Measurements from ENCODE around the gene FRK.
"Not testable (repeated sequence)": the region's sequence is repeated elsewhere in the genome, so short reads cannot be mapped to it uniquely, and the experiment has no call there.

FRK gene, protein sequence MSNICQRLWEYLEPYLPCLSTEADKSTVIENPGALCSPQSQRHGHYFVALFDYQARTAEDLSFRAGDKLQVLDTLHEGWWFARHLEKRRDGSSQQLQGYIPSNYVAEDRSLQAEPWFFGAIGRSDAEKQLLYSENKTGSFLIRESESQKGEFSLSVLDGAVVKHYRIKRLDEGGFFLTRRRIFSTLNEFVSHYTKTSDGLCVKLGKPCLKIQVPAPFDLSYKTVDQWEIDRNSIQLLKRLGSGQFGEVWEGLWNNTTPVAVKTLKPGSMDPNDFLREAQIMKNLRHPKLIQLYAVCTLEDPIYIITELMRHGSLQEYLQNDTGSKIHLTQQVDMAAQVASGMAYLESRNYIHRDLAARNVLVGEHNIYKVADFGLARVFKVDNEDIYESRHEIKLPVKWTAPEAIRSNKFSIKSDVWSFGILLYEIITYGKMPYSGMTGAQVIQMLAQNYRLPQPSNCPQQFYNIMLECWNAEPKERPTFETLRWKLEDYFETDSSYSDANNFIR

DNA sequence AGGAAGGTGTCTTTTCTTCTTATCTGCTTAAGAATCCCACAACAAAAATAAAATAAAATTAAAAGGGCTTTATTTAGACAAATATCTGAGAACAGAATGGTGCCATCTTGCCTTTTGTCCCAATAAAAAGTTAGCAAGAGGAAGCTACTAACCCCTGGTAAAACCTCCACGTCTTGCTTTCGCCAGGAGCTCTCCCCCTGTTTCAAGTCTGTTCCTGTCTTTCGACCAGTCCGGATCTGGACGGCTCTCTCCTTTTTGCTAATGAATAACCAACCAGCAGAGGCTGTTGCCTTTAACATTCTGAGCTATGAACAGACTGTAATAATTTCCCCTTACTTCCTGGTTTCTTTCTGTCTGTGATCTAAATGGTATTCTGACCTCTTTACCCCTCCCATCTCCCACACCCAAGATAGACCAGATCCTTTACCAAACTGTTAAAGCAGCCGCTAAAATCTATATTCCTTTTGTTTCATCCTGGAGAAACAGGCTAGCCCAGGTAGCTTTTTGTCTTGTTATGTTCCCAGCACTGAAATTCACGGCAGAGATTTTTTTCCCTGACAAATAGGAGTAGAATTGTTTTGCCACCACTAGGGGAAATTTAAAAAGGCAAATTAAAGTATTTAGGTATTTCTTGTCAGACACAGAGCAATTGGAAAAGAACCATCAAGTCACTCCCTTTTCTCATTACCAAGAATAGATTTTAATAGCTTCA is at the start of gene FRK:
FRK (minus strand) TSS at position 320 of the 712 bp plus-strand sequence. CDS start 580 bp downstream, outside the sequence.
- no peak for DNase-seq (ENCODE audit: low read depth in 2 of 2, low spot score in 1 of 2)

DNA sequence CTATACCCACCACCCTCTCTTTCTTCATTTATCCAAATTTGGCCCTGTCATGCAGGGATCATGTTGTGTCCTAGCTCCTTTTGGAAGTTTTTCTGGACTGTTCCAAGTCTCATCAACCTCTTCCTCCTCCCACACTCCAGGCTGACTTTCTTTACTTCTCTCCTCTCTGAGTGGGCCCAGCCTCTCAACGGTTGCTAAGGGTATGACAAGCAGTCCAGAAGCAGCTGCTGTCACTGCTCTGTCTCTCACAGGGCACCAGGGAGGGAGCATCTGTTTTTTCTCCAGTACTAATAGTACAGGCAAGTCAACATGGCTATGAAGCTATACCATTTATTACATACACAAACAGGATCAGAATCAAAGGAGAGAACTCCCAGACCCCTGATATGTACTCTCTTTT is 48.1 kb upstream of the FRK start:
- DNase-seq (ENCODE audit: low read depth in 2 of 2, low spot score in 1 of 2), result no peak

- DNase-seq (ENCODE audit: low read depth in 2 of 2, low spot score in 1 of 2), result no peak
Observed at GRCh38 chr6:116106146-116106545, 45.5 kb upstream of the FRK start.

- no peak for DNase-seq (ENCODE audit: low read depth in 2 of 2, low spot score in 1 of 2)
Observed at GRCh38 chr6:116105247-116105646, 44.6 kb upstream of the FRK start.

DNA sequence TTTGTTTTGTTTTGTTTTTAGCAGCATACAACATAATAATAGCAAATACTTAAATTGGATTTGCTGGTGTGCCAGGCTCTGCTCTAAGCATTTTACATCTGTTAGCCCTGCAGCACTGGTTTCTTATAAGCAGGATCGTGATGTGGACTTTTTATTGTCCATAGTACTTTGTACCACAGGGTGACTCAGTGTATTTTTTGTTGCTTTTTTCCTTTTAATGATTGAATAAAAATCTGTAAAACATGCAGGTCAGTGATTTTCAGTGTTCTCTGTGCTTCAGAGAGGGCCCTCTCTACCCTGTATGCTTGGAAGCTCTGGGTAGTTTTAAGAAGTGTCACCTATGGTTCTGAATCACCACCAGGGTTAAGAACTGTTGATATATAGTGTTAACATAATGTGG is 43.9 kb upstream of the FRK start:
- no peak for DNase-seq (ENCODE audit: low read depth in 2 of 2, low spot score in 1 of 2)

- no peak for DNase-seq (ENCODE audit: low read depth in 2 of 2, low spot score in 1 of 2)
Observed at GRCh38 chr6:116102873-116103272, 42.2 kb upstream of the FRK start.

DNA sequence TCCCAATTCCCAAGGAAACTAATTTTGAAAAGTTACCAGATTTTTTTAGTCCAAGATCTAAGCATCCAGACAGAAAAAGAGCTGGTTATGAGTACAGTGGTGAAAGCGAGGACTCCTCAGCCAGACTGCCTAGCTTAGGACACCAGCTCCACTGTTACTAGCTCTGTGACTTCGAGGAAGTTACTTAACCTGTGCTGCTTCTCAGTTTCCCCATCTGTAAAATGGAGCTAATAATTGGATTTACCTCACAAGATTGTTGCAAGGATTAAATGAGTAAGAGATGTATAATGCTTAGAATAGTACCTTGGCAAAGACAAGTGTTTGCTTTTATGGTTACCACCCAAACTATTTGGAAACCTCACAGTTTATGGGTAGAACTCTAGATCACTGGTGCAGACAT is 41.1 kb upstream of the FRK start:
- DNase-seq (ENCODE audit: low read depth in 2 of 2, low spot score in 1 of 2), result no peak

DNA sequence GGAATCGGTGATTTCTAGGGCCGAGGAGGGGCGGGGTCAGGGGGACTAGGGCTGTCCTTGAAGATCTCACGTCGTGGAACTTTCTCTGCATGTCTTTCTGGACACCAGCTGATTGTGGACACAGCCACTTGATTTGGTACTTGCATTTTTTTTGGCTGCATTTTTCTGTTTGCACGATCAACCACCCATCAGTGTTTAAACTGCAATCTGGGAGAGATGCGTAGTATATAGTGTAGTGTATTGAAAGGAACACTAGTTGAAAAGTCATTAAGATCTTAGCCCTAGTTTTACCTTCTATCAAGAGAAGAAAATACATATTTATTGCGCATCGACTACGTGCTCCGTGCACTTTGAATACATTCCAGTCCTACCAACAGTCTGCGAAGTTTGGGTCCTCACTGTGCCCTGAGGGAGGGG is 40.6 kb upstream of the FRK start:
- no peak for DNase-seq (ENCODE audit: low read depth in 2 of 2, low spot score in 1 of 2)

- peak; percentile 42 to 64 for DNase-seq (ENCODE audit: low read depth in 2 of 2, low spot score in 1 of 2)
Observed at GRCh38 chr6:116100419-116101301, 40.0 kb upstream of the FRK start, which contains the start of gene NT5DC1. NT5DC1 (plus strand) TSS chr6:116100853; CDS start chr6:116100931, 78 bp downstream.

DNA sequence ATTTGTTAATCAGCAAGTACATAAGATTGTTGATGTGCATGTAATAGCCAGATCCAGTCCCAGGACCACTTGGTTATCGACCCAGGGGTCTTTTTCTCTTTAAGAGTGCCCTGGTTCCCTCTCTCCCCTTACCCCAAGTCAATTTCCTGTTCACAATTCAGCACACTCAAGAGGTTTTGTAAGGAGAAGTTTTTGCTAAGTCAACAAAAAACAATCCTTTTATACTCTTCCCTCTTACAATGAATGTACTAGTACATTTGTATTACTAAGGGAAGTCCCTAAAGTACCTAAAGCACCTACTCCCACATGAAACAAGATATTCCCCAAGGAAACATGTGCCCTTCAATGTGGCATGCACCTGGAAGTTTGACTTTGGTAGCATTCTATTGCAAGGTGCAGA is 38.3 kb upstream of the FRK start:
- DNase-seq (ENCODE audit: low read depth in 2 of 2, low spot score in 1 of 2), result no peak

GRCh38 chr6:116096979-116097816 is 36.5 kb upstream of the FRK start:
- no peak for DNase-seq (ENCODE audit: low read depth in 2 of 2, low spot score in 1 of 2)

DNA sequence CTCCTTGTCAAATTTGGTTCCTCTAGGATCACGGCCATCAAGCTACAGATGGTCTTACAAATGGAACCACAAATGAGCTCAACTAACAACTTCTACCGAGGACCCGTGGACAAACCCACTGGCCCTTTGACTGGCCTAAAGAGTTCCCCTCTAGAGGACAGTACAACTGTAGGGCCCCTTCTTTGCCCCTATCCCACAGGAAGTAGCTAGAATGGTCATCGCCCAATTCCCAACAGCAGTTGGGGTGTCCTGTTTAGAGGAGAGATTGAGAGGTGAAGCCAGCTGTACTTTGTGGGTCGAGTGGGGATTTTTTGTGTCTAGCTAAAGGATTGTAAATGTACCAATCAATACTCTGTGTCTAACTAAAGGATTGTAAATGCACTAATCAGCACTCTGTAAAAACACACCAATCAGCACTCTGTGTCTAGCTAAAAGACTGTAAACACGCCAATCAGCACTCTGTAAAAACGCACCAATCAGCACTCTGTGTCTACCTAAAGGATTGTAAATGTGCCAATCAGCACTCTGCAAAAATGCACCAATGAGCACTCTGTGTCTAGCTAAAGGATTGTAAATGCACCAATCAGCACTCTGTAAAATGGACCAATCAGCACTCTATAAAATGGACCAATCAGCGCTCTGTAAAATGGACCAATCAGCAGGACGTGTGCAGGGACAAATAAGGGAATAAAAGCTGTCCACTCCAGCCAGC is 35.5 kb upstream of the FRK start:
- DNase-seq (ENCODE audit: low read depth in 2 of 2, low spot score in 1 of 2), result not testable (repeated sequence)

DNA sequence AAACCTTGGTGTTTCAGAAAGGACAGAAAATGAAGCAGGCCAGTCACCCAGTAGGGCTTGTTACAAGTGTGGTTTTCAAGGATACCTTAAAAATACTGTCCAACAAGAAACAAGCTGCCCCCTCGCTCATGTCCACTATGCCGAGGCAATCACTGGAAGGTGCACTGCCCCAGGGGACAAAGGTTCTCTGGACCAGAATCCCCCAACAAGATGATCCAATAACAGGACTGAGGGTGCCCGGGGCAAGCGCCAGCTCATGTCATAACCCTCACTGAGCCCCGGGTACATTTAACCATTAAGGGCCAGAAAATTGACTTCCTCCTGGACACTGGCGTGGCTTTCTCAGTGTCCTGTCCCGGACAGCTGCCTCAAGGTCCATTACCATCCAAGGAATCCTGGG is 33.4 kb upstream of the FRK start:
- no peak for DNase-seq (ENCODE audit: low read depth in 2 of 2, low spot score in 1 of 2)

- DNase-seq (ENCODE audit: low read depth in 2 of 2, low spot score in 1 of 2), result no peak
Observed at GRCh38 chr6:116090251-116090650, 29.6 kb upstream of the FRK start.

DNA sequence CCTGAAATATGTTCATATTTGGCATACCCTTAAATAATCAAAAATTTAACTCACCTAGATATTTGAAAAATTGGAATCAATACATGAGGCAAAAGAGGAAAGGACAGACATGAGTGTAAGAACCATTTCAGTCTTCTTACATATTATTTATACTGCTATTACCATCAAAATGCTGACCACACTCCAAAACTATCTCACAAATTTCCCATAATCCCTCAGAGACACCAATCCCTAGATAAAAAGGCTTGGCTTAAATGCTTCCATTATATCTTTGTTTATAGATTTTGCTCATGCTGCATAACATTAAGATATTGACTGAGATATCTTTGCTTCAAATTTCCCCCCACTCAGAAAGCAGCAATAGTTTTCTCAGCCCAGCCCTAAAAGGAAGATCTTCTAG is 28.3 kb upstream of the FRK start:
- no peak for DNase-seq (ENCODE audit: low read depth in 2 of 2, low spot score in 1 of 2)

DNA sequence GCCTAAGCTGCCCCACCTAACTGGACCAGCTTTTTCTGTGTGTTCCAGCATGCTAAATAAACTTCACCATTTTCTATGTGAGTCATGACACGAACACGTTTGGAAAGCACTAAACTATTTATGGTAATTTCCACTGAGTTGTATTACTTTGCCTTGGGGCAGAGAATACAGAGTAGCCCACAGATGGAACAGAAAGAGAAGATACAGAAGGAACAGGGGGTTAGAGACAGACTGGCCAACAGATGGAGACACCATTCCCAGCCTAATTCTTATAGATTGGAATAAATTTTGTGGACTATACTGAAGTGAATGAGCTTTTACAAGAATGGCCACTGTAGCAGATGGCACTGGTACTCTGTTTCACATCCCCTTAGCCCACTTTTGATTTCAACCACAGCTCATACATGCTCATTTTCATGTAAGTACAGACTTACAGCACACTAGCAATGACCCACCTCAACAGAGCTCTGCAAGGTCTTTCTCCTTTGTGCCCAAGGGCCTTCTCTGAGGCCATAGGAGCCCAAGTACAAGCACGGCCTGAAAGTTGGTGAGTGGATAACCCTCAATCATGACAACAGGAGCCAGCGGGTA is 26.8 kb upstream of the FRK start:
- DNase-seq (ENCODE audit: low read depth in 2 of 2, low spot score in 1 of 2), result no peak

DNA sequence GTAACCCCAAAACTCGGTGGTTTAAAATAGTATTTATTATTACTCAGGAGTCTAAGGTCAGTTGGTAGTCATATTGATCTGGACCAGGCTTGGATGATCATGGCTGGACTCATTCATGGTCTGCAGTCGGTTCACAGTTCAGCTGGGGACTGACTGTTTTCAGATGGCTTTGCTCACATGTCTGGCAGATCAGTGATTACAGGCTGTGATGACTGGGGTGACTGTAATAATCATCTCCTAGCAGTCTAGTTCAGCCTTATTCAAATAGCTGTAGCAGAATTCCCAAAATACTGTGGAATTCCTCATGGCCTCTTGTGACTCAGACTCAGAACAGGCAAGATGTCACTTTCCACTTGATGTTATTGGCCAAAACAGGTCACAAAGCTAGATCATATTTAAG is 23.6 kb upstream of the FRK start:
- DNase-seq (ENCODE audit: low read depth in 2 of 2, low spot score in 1 of 2), result no peak

DNA sequence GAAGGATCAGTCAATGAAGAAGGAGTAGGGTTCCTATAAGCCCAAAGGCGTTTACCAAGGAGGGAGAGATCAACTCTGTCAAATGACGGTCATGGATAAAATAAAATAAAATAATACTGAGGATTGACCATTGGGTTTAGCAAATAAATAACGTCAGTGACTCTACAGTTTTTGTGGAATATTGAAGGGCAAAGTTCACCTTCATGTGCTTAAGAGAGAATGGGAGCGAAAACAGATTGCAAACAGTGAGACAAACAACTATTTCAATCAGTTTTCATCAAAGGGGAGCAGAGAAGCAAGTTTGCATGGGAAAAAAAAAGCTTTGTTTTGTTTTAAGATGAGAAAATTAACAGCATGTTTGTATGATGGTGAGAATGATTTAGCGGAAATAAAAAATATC is 22.4 kb upstream of the FRK start:
- no peak for DNase-seq (ENCODE audit: low read depth in 2 of 2, low spot score in 1 of 2)

DNA sequence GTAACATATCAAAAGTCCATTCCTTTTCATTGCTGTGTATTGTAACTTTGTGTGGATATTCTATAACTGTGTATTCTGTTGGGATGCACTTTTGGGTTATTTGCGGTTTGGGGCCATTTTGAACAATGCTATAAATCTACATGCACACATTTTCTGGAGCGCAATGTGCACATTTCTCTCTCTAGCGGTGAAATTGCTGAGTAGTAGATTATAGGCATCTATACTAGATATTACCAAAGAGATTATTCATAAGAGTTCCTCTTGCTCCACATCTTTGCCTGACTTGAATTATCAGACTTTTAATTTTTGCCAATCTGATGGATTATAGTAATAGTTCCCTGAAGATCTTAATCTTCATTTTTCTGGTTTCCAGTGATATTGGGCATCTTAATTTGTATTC is 18.3 kb upstream of the FRK start:
- no peak for DNase-seq (ENCODE audit: low read depth in 2 of 2, low spot score in 1 of 2)
